Hepatocyte (in vitro differentiated cells): ENCODE measurements around the gene REN. TPM values are rescaled to one million over a fixed set of nuclear protein-coding genes. Genes with fewer than 3 reads are reported as not detected.

Source experiments
- DNase-seq: peaks from one replicate; pipeline ENCODE4 v3.0.0-alpha.2; 2016; ENCODE audit warnings: low spot score
- H2AFZ ChIP-seq: fragments of 200-600 bp; sonication (generic); 2 replicates; pipeline ENCODE4 v1.6.0; 2016; ENCODE audit warnings: antibody characterized with exemption, mild to moderate bottlenecking
- H3K27ac ChIP-seq: fragments of 200-600 bp; sonication (generic); 2 replicates; pipeline ENCODE4 v1.5.1; 2016; ENCODE audit warnings: mild to moderate bottlenecking
- H3K27me3 ChIP-seq: fragments of 200-600 bp; sonication (generic); 2 replicates; pipeline ENCODE4 v1.6.1; 2016
- H3K36me3 ChIP-seq: fragments of 200-600 bp; sonication (generic); replicated peaks from 2 replicates; pipeline ENCODE4 v1.5.1; 2016; ENCODE audit warnings: low read depth; ENCODE audit not compliant: insufficient read depth
- H3K4me1 ChIP-seq: fragments of 200-600 bp; sonication (generic); 2 replicates; pipeline ENCODE4 v1.5.1; 2016; ENCODE audit warnings: mild to moderate bottlenecking, moderate library complexity; ENCODE audit not compliant: insufficient read depth
- H3K4me2 ChIP-seq: fragments of 200-600 bp; sonication (generic); 2 replicates; pipeline ENCODE4 v1.6.0; 2016
- H3K4me3 ChIP-seq: fragments of 200-600 bp; sonication (generic); 2 replicates; pipeline ENCODE4 v1.5.1; 2016; ENCODE audit warnings: mild to moderate bottlenecking
- H3K79me2 ChIP-seq: fragments of 200-600 bp; sonication (generic); 2 replicates; pipeline ENCODE4 v1.6.0; 2017; ENCODE audit warnings: mild to moderate bottlenecking
- H3K9me2 ChIP-seq: fragments of 200-600 bp; sonication (generic); replicated peaks from 2 replicates; pipeline ENCODE4 v1.6.0; 2017; ENCODE audit warnings: mild to moderate bottlenecking; ENCODE audit not compliant: insufficient read depth
- H3K9me3 ChIP-seq: fragments of 200-600 bp; sonication (generic); 2 replicates; pipeline ENCODE4 v1.5.1; 2016; ENCODE audit warnings: low read depth, mild to moderate bottlenecking
- H4K20me1 ChIP-seq: fragments of 200-600 bp; sonication (generic); 2 replicates; pipeline ENCODE4 v1.6.0; 2016; ENCODE audit warnings: mild to moderate bottlenecking; ENCODE audit not compliant: insufficient read depth, poor library complexity, severe bottlenecking
- EZH2 ChIP-seq: fragments of 200-600 bp; sonication (generic); IDR thresholded peaks from 2 replicates; pipeline ENCODE4 v1.6.1; 2016; ENCODE audit warnings: antibody characterized with exemption, mild to moderate bottlenecking, borderline replicate concordance
- EZH2phosphoT487 ChIP-seq: fragments of 200-600 bp; sonication (generic); IDR thresholded peaks from one replicate; pipeline ENCODE4 v1.6.1; 2018; ENCODE audit warnings: antibody characterized with exemption, mild to moderate bottlenecking, low read depth, moderate library complexity; ENCODE audit not compliant: unreplicated experiment, severe bottlenecking
- WGBS: methylation state at CpG from one replicate; pipeline ENCODE4 v1.1.6; 2016; ENCODE audit warnings: low lambda C conversion rate; ENCODE audit errors: missing lambda C conversion rate; 5-methylcytosine and 5-hydroxymethylcytosine counted together
- polyA plus RNA-seq: library from polyadenylated mRNA; unstranded; fragments of >200 nt; fragmentation: Nextera tagmentation; extraction: Ambion mirVana; gene quantifications from 2 replicates; pipeline ENCODE4 v1.2.1, GENCODE V29; 2016
- total RNA-seq: library from RNA; depleted of rRNA; stranded (reverse); fragments of >200 nt; gene quantifications from 2 replicates; pipeline ENCODE4 v1.2.3, GENCODE V29; 2014
- TF ChIP-seq, protein P1 (sequence below): fragments of 200-600 bp; sonication (generic); IDR thresholded peaks from 2 replicates; pipeline ENCODE4 v1.5.1; 2016; ENCODE audit warnings: antibody characterized with exemption, mild to moderate bottlenecking; ENCODE audit not compliant: poor library complexity

The REN gene
- total and polyA plus RNA-seq, 2 experiments from 2014 or later = 15.4 to 18.4 TPM

DNA sequence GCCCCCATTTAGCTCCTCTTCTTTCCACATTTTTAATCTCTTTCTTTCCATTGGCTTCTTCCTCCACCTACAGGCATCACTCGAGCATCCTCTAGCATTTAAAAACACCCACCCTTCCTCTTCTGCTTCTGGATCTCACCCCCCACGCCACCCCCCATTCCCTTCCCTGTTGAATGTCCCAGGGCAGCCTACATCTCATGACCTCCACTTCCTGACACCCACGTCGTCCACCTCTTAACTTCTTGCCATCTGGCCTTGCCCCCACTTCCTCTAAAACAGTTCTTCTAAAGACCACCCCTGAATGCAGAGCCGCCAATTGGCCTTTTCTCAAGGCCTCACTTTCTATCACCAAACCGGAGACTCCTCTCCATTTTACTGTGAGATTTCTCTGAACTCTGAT is 8.2 kb downstream of the REN start:
- 87% methylated on average over 6 of the region's 6 CpGs for WGBS
- no peak overlapping the region for H3K27ac ChIP-seq
- H4K20me1 ChIP-seq = no peaks in the 10 kb centered on the region
- no peaks in the 10 kb centered on the region for H3K27me3 ChIP-seq
- no peaks in the 10 kb centered on the region for H3K4me1 ChIP-seq
- no peaks in the 10 kb centered on the region for H3K9me2 ChIP-seq
- DNase-seq = no peak
- H2AFZ ChIP-seq = no peak overlapping the region
- H3K9me3 ChIP-seq = no peaks in the 10 kb centered on the region
- no peak overlapping the region for H3K4me3 ChIP-seq
- TF ChIP-seq EZH2phosphoT487 (no peak), EZH2 (no peak)
- TF ChIP-seq, protein P1, sequence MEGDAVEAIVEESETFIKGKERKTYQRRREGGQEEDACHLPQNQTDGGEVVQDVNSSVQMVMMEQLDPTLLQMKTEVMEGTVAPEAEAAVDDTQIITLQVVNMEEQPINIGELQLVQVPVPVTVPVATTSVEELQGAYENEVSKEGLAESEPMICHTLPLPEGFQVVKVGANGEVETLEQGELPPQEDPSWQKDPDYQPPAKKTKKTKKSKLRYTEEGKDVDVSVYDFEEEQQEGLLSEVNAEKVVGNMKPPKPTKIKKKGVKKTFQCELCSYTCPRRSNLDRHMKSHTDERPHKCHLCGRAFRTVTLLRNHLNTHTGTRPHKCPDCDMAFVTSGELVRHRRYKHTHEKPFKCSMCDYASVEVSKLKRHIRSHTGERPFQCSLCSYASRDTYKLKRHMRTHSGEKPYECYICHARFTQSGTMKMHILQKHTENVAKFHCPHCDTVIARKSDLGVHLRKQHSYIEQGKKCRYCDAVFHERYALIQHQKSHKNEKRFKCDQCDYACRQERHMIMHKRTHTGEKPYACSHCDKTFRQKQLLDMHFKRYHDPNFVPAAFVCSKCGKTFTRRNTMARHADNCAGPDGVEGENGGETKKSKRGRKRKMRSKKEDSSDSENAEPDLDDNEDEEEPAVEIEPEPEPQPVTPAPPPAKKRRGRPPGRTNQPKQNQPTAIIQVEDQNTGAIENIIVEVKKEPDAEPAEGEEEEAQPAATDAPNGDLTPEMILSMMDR = no peak
- H3K36me3 ChIP-seq = no peaks in the 10 kb centered on the region
- no peak overlapping the region for H3K4me2 ChIP-seq
- H3K79me2 ChIP-seq = no peaks in the 10 kb centered on the region

DNA sequence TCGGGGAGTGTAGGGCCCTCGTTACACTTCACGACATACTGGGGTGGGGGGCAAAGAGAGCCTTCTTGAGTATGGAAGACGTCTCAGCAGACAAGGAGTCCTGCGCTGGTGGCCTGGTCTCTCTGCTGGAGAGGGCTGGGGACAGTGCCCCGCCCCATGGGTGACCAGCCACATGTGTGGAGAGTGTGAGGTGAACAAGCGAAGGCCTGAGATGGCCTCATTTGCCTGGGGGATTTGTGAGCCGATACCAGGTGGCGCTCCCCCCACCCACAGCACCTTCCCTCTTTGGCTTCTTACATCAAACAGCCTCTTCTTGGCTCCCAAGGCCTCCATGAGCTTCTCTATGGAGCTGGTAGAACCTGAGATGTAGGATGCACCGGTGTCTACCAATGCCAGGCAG is 10.3 kb downstream of the REN start:
- no peak for DNase-seq
- Histone ChIP-seq H3K4me2 (no peak overlapping the region), H3K4me1 (peaks cover 7% of the 10 kb centered on the region), H3K9me2 (no peaks in the 10 kb centered on the region), H3K4me3 (no peak overlapping the region), H3K27ac (no peak overlapping the region), H2AFZ (no peak overlapping the region), H3K9me3 (no peaks in the 10 kb centered on the region), H3K27me3 (no peaks in the 10 kb centered on the region), H3K79me2 (no peaks in the 10 kb centered on the region), H3K36me3 (no peaks in the 10 kb centered on the region), H4K20me1 (no peaks in the 10 kb centered on the region)
- WGBS = 86% methylated on average over 10 of the region's 10 CpGs
- TF ChIP-seq, protein P1 = no peak
- TF ChIP-seq EZH2phosphoT487 (no peak), EZH2 (no peak)

DNA sequence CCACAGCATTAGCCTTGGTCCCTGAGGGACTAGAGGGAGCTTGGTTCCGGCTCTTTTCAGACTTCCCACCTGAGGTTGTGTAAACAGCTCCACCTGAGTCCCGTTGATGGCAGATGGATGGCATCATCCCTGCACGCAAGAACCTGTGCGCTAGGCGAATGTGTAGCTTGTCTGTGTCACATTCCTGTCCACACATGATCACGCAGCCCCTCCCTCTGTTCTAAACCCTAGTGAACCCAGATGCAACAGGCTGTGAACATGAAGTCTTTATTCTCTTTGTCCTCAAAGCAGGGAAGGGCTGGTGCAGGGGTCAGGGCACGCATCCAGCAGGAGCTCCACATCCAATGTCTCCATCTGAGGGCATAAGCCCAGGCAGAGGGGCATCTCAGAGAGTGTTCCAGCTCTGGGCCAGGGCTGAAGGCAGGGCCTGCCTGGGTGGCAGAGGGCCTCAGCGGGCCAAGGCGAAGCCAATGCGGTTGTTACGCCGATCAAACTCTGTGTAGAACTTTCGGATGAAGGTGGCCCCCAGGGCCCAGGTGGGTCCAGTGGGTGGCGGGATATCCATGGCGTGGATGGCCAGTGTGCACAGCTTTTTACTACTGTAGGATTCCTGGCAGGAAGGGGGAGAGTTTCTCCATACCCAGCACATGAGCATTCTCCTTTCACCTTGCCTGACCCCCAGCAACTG is 11.4 kb downstream of the REN start:
- WGBS = 91% methylated on average over 15 of the region's 15 CpGs
- Histone ChIP-seq H3K36me3 (no peaks in the 10 kb centered on the region), H3K27me3 (no peaks in the 10 kb centered on the region), H3K9me3 (no peaks in the 10 kb centered on the region), H3K9me2 (no peaks in the 10 kb centered on the region), H3K27ac (no peak overlapping the region), H3K4me1 (peaks cover 11% of the 10 kb centered on the region), H3K79me2 (no peaks in the 10 kb centered on the region), H2AFZ (no peak overlapping the region), H3K4me3 (no peak overlapping the region), H3K4me2 (no peak overlapping the region), H4K20me1 (no peaks in the 10 kb centered on the region)
- DNase-seq = no peak
- TF ChIP-seq, protein P1 = no peak
- TF ChIP-seq EZH2 (no peak), EZH2phosphoT487 (no peak)
